ENCODE results near the gene ALDH7A1.

DNA sequence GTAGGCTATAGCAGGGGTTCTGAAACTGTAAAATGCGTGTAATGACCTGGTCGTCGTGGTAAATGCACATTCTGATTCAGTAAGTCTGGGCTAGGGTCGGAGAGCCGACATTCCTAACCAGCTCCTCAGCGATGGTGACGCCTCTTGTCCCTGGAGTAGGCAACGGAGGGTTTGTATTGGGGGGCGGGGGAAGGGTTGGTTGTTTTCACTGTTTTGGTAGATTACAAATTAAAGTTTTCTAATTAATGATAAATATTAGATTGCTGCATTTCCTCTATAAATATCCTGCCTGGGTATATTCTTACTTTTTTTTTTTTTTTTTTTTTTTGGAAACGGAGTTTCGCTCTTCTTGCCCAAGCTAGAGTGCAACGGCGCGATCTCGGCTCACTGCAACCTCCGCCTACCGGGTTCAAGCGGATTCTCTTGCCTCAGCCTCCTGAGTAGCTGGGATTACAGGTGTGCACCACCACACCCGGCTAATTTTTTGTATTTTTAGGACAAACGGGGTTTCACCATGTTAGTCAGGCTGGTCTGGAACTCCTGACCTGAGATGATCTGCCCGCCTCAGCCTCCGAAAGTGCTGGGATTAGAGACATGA lies 566 bp upstream of the ALDH7A1 start:
- TF ChIP-seq, protein P1, sequence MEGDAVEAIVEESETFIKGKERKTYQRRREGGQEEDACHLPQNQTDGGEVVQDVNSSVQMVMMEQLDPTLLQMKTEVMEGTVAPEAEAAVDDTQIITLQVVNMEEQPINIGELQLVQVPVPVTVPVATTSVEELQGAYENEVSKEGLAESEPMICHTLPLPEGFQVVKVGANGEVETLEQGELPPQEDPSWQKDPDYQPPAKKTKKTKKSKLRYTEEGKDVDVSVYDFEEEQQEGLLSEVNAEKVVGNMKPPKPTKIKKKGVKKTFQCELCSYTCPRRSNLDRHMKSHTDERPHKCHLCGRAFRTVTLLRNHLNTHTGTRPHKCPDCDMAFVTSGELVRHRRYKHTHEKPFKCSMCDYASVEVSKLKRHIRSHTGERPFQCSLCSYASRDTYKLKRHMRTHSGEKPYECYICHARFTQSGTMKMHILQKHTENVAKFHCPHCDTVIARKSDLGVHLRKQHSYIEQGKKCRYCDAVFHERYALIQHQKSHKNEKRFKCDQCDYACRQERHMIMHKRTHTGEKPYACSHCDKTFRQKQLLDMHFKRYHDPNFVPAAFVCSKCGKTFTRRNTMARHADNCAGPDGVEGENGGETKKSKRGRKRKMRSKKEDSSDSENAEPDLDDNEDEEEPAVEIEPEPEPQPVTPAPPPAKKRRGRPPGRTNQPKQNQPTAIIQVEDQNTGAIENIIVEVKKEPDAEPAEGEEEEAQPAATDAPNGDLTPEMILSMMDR (IDR thresholded peaks at IDR 0.05; ENCODE audit: low read length): no peak
- TF ChIP-seq EZH2 (IDR thresholded peaks at IDR 0.05; ENCODE audit: borderline replicate concordance, low read length): no peak

Measured in OCI-LY1 (cell line).